HG02588 (cell line): ENCODE results near the gene STAT3.

Source experiments
- ATAC-seq: cut with Tn5 transposase; IDR thresholded peaks from one replicate; pipeline ENCODE4 v1.9.1; 2021; ENCODE audit warnings: mild to moderate bottlenecking, moderate library complexity; ENCODE audit not compliant: unreplicated experiment

The STAT3 gene

DNA sequence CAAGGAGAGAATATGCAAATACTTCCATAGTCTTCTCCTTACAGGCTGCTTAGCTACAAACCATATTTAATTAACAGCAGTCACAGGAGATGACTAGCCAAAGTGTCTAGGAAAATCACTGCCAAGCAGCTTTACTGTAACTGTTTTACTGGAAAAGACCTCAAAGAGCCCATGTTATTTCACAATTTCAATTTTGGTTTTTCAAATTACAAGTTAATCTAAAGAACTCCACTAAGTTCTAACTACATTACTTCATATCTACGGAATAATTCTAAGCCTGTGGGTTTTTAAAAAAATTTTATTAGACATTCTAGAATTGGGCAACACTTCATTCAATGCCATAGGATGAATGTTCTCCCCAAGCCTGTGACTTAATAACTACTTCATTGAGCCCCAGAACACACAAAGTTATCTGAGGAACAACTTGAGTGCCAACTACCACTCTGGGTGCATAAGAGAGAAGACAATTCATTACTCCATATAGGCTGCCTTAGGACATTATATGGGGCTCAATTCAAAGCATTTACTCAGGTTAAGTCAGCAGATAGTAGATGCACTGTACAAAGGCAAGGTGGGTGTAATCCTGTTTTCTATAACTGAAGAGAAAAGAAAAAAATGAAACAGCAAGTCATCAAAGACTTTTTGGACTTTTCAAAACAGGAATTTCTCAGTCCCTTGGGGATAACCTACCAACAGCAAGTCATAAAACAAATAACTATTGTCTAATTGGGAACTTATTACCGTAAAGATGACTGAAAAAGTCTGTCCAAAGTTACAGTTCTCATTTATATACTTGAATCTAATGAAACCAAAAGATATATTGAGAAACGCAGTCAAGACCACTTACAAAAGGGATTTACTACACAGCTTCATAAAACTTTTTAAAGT, 33.0 kb downstream of the STAT3 start:
- no peak for ATAC-seq

DNA sequence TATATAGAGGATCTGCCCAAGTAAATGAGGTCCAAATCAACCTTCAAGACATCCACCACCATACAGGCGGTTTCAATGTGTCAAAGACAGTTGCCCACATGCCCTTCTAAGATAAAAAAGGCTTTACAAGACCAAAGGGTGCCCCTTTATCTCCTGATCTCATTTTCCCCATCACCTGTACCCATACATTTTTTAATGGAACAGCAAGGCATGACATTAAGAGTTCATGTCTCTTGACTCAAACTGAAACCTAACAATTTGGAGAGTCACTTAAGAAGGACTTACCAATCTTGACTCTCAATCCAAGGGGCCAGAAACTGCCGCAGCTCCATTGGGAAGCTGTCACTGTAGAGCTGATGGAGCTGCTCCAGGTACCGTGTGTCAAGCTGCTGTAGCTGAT, 40.1 kb downstream of the STAT3 start:
- ATAC-seq, result no peak

DNA sequence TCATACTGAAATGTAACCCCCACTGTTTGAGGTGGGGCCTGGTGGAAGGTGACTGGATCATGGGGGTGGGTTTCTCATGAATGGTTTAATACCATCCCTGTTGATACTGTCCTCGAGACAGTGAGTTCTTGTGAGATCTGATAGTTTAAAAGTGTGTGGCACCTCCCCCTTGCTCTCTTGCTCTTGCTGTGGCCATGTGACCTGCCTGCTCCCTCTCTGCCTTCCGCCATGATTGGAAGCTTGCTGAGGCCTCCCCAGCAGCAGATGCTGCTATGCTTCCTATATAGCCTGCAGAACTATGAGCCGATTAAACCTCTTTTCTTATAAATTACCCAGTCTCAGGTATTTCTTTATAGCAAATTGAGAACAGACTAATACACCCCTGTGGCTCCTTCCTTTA, 40.6 kb downstream of the STAT3 start:
- ATAC-seq, result no peak

DNA sequence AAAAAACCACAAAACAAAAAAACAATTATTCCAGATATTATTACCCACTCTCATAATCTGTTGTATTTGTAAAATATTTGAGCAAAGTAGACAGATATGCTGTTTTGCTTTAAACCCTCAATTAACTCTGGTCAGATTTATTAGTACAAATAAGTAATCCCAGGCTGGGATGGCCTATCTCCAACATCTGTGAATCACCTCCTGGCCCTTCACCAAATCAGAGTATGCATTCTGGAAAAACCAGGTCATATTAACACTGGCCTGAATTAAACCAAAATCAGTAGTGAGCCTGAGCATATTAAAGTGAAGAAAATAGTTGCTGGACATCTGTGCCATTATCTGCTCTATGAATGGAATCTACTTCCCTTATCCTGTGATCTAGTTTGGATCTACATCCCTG, 41.0 kb downstream of the STAT3 start:
- no peak for ATAC-seq

DNA sequence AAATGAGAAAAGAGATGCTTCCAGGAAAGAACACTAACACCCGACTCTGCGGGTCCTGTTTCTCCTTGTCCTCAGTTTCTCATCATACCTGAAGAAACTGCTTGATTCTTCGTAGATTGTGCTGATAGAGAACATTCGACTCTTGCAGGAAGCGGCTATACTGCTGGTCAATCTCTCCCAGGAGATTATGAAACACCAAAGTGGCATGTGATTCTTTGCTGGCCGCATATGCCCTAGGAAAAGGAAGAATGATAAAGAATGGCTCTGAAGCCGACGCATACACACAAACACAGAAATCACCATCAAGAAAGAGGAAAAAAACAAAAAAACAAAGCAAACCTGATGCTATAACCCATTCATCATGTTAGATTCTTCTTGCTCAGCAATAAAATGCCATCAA, 41.8 kb downstream of the STAT3 start:
- ATAC-seq, result no peak

DNA sequence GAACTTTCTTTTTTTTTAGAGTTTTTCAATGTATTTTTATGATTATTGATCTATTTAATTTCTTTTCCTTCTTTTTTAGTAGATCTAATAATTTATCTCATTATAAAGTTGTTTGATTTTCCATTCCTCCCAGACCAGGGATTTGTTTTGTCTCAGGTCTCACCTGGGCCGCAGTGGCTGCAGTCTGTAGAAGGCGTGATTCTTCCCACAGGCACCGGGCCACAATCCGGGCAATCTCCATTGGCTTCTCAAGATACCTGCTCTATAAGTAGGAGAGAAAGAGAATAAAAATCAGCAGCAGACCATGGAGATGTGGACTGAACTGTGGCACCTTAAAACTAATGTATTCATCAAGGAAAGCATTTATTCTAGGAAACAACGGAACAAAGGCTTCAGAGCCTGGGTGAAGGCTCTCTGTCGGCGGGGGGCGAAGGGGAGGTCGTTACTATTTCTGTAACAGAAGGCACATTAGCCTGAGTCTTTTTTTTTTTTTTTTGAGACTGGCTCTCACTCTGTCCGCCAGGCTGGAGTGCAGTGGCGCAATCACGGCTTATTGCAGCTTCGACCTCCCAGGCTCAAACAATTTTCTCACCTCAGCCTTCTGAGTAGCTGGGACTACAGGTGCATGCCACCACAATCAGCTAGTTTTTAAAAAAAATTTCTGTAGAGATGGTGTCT, 42.7 kb downstream of the STAT3 start:
- ATAC-seq, result no peak

DNA sequence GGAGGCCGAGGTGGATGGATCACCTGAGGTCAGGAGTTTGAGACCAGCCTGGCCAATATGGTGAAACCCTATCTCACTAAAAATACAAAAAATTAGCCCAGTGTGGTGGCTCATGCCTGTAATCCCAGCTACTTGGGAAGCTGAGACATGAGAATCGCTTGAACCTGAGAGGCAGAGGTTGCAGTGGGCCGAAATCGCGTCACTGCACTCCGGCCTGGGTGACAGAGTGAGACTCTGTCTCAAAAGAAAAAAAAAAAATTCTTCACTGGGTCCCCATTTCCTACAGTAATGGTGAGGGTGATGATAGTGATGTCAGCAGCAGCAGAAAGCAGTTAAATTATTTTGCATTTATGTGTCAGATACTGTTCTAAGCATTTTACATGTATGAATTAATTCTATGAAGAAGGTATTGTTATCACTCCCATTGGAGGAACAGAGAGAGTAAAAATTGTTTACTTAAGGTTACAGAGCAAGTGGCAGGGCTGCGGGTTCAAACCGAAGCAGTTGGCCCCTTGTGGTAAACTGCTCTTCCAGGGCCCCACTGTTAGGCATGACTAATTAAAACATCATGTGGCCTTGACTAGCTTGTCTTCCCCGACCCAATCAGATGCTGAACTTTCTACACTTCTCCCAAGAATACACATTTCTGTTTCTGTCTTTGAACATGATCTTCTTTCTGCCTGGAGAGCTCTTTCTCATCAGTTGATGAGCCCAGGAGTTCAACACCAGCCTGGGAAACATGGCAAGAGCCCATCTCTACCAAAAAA, 45.8 kb downstream of the STAT3 start:
- ATAC-seq, result no peak

DNA sequence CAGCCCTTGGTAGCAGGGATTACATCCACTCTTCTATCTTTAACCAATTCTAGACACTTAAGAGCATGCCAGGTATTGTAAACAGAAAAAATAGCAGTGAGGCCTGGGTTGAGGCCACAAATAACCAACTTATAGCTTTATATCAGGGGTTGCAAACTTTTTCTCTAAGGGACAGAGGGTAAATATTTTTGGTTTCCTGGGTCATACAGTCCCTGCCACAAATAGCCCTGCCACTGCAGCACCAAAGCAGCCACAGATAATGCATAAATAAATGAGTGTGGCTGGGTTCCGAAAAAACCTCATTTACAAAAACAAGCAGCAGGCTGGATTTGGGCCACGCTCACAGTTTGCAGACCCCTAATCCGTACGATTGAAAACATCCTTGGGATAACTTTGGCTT, 46.7 kb downstream of the STAT3 start:
- no peak for ATAC-seq

DNA sequence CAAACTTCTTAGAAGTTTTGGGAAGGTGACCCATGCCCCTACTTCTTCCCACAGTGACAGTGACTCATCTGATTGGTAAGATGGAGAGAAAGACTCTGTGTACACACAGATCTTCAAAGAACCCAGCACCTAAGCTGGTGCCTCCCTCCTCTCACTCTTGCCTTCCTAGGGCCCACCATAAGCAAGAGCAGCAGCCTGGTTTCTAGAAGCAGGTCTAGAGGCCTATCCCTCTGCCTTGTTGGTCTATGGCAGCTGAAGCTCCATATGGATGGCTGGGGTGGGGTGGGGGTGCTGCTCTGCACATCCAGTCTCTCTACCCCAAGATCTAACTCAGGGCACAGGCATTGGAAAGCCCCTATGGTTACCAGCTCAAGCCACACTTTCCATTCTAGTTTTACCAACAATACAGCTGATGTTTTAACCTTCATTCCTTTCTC, 47.5 kb downstream of the STAT3 start:
- no peak for ATAC-seq

DNA sequence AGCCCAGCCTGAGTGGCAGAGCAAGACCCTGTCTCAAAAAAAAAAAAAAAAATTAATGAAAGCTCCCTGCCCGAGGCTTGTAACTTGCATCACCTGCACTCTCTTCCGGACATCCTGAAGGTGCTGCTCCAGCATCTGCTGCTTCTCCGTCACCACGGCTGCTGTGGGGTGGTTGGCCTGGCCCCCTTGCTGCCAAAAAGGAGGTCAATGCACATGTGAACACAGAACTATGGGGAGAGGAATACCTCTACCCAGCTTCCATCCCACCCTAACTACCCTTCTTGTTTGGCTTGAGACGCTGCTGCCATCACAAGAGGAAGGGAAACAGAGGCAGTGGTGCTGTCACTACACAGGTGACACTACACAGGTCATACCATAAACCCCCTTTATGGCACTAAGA, 49.0 kb downstream of the STAT3 start:
- no peak for ATAC-seq

DNA sequence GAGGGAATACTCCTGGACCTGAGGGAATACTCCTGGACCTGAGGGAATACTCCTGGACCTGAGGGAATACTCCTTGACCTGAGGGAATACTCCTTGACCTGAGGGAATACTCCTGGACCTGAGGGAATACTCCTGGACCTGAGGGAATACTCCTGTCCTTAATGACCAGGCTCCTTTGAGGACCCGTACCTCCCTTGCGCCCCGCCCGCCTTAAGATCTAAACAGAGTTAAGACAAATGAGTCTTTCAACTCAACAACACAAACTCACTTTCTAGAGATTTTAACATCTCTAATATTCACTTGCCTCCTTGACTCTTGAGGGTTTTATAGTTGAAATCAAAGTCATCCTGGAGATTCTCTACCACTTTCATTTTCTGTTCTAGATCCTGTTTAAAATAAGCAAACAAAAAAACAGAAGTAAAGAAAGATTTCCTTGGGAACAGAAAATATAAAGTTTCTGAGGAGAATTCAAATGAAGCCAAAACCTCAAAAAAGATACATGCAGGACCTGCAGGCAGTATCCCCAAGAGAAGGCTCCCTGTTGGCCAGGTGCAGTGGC, 49.7 kb downstream of the STAT3 start:
- ATAC-seq, result no peak

DNA sequence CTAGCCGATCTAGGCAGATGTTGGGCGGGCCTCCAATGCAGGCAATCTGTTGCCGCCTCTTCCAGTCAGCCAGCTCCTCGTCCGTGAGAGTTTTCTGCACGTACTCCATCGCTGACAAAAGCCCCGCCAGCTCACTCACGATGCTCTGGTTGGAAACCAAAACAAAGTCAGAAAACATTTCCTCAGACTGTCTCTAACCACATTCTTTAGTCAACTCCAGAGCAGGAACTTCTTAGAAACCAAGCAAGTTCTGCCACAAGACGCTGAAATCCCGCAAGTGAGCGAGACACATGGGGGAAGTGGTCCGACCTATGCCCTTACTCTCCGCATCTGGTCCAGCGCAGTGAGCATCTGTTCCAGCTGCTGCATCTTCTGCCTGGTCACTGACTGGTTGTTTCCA, 50.8 kb downstream of the STAT3 start:
- no peak for ATAC-seq

DNA sequence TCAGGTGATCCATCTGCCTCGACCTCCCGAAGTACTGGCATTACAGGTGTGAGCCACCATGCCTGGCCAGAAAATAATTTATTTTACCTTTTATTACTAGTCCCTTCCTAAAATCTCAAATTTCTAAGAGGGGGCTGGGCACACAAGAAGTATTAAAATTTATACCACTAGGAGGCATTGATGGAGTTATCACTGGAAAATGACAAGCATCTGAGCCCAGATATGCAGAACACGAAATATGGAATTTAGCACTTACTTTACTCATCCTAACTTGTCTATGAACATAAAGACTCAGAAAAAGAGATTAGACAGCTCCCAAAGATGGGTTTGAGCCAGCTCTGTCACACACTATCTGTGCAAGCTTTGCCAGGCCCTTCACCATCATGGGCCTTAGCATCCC, 53.6 kb downstream of the STAT3 start:
- no peak for ATAC-seq

DNA sequence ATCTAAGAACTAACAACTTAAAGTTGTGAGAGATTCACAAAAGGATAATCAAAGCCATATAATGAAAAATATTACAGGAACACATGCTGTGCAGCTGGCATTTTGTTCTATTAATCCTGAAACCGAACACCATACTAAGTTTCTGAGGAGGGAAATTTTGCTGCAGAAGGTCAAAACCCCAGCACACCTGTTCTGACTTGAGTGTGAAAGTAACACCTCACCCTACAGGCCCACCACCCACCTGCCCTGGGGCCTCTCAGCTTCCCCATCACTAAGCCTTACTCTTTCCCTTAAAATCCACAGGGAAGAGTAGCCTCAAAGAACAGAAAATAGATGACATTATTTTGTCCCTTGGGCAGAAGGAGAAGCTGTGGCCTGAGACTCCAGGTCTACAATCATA, 55.2 kb downstream of the STAT3 start:
- peak; percentile 50 for ATAC-seq

DNA sequence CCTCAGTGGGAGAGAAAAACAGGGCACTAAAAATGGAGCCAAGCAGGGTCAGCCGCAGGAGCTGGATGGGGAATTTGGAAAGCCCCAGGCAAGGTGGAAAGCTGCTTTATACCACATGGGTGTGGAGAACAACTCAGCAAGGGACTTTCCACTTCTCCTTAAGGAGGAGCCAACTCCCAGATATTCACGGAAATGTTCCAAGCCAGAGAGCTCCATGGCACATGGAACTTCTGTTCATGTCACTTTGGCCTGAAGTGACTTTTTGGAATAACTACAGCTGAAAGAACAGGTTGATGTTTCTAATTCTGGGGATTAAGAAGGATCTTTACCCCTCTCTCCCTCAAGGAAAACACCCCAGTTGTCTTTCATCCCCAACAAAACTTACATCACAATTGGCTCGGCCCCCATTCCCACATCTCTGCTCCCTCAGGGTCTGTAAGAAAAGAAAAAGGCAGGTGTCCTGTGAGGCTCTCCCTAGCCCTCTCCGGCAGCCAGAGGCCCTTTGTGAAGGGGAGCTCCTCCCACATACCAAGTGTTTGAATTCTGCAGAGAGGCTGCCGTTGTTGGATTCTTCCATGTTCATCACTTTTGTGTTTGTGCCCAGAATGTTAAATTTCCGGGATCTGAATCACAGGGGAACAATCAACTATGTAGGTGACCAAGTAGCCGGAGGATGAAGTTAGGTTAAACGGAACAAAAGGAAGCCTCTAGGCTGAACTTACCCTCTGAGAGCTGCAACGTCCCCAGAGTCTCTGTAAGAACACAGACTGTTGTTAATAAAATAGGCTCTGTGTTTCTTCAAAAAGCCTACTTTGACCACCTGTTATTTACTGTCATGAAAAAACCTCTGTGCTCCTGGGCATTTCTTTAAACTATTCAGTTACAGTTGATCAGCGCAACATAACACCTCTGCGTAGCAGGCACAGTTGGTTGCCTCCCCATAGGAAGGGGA, 58.9 kb downstream of the STAT3 start:
- no peak for ATAC-seq

DNA sequence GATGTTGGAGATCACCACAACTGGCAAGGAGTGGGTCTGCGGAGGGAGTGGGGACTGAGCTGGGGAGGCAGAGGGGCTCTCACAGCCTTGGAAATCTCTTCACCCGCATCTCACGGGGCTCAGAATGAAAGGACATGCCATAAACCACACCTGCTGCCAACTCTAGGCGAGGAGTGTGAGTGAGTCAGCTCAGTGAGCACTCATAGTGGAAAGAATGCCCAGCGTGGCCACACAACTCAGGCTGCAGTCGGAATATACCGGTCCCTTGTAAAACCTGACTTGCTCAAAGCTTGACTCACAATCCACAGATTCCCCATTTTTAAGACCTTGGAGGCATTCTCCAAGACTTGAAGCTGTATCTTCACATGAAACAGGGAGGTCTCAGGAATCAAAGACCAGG, 63.2 kb downstream of the STAT3 start:
- no peak for ATAC-seq

DNA sequence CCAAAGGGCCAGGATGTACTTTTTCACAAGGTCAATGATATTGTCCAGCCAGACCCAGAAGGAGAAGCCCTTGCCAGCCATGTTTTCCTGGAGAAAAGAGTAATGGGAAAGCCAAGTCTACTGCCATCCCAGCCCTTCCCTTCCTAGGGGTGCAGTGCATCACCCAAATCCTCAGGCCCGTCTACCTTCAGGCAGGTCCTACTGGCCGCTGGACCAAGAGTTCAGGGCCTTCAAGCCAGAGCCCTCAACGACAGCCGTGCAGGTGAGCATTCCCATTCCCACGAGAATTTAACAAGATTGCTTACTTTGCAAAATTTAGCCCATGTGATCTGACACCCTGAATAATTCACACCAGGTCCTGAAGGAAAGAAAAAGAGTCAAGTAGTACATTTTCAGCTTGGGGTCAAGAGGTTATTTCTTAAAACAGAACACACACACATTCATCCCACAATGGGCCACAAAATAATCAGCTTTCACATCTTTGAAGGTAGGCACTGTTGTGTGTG, 64.9 kb downstream of the STAT3 start:
- no peak for ATAC-seq

DNA sequence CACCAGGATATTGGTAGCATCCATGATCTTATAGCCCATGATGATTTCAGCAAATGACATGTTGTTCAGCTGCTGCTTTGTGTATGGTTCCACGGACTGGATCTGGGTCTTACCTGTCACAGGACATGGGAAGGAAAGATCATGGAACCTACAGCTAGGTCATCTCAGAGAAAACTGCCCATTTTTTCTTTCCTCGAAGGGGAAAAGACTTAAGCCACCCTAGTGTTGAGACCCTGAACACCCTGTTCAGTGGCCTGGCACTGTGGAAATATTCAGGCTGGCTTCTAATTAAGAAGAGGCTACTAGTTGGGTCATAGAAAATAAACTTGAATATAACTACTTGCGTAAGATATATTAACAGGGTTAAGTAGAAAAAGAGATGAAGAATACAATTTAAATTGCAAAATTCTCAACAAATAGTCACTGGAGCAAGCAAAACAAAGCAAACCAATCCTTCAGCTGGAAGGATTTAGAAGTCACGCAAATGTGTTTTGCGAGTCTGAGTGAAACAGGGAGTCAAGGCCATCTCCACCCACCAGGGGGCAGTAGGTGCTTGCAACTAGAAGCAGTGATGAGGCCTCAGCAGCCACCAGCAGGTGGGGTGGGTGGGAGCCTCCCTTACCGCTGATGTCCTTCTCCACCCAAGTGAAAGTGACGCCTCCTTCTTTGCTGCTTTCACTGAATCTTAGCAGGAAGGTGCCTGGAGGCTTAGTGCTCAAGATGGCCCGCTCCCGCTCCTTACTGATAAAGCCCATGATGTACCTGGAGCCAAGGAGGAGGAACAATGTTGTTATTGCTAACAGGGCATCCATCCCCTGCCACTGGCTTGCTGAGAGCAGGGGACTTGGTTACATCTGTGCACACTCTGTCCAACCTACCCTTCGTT, 65.6 kb downstream of the STAT3 start:
- ATAC-seq, result no peak

DNA sequence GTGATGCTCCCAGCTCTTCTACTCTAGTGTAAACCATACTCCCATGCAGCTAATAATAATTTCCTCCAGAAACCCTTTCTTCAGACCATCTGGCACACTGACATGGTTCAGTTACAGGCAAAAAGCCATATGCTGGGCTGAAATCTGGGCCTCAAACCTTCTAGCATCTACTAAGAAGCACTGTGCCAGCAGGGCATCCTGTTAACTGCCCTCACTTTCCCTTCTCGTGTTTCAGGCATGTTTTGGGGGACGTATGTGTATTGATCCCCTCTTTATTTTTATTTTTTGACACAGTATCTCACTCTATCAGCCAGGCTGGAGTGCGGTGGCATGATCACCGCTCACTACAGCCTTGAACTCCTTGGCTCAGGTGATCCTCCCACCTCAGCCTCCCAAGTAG, 66.7 kb downstream of the STAT3 start:
- ATAC-seq, result no peak
